GM23338 (cell line): ENCODE results near the gene GCK. TPM values are rescaled to one million over a fixed set of nuclear protein-coding genes. Genes with fewer than 3 reads are reported as not detected.

Source experiments
- ATAC-seq: fragments of 200-7000 bp; cut with Tn5 transposase; 3 replicates; pipeline ENCODE4 v1.9.1; 2020
- DNase-seq: peaks from one replicate; pipeline ENCODE4 v3.0.0-alpha.2; 2015; ENCODE audit warnings: low spot score
- H2AFZ ChIP-seq: fragments of 200-600 bp; sonication (generic); 2 replicates; pipeline ENCODE4 v1.8.0; 2016; ENCODE audit warnings: antibody characterized with exemption, mild to moderate bottlenecking, moderate library complexity
- H3F3A ChIP-seq: fragments of 200-600 bp; sonication (generic); replicated peaks from 2 replicates; pipeline ENCODE4 v1.8.0; 2017; ENCODE audit warnings: antibody characterized with exemption, mixed run types, low read depth
- H3K27ac ChIP-seq: fragments of 200-600 bp; sonication (generic); 2 replicates; pipeline ENCODE4 v1.6.1; 2016; ENCODE audit warnings: low read depth
- H3K27me3 ChIP-seq: fragments of 200-600 bp; sonication (generic); 2 replicates; pipeline ENCODE4 v1.8.0; 2016; ENCODE audit warnings: mild to moderate bottlenecking, mixed run types, moderate library complexity; ENCODE audit not compliant: insufficient read depth
- H3K36me3 ChIP-seq: fragments of 200-600 bp; sonication (generic); 2 replicates; pipeline ENCODE4 v1.8.0; 2016; ENCODE audit warnings: mild to moderate bottlenecking; ENCODE audit not compliant: insufficient read depth
- H3K4me1 ChIP-seq: fragments of 200-600 bp; sonication (generic); 2 replicates; pipeline ENCODE4 v1.8.0; 2016; ENCODE audit warnings: mild to moderate bottlenecking, moderate library complexity; ENCODE audit not compliant: insufficient read depth
- H3K4me2 ChIP-seq: fragments of 200-600 bp; sonication (generic); 2 replicates; pipeline ENCODE4 v1.7.1; 2017; ENCODE audit warnings: mixed run types
- H3K4me3 ChIP-seq: fragments of 200-600 bp; sonication (generic); 2 replicates; pipeline ENCODE4 v1.6.1; 2016; ENCODE audit warnings: mixed run types
- H3K79me2 ChIP-seq: fragments of 200-600 bp; sonication (generic); replicated peaks from 2 replicates; pipeline ENCODE4 v1.8.0; 2017; ENCODE audit warnings: mild to moderate bottlenecking; ENCODE audit not compliant: insufficient read depth
- H3K9me2 ChIP-seq: fragments of 200-600 bp; sonication (generic); 2 replicates; pipeline ENCODE4 v1.8.0; 2017; ENCODE audit not compliant: insufficient read depth
- H4K20me1 ChIP-seq: fragments of 200-600 bp; sonication (generic); replicated peaks from 2 replicates; pipeline ENCODE4 v1.8.0; 2017; ENCODE audit warnings: mild to moderate bottlenecking; ENCODE audit not compliant: insufficient read depth
- H3K27ac Mint-ChIP-seq: 2 replicates; pipeline ENCODE4 v1.8.0; 2020; ENCODE audit warnings: inconsistent platforms, mild to moderate bottlenecking, moderate library complexity, mixed read lengths
- H3K27me3 Mint-ChIP-seq: 3 replicates; pipeline ENCODE4 v1.8.0; 2022; ENCODE audit warnings: low read depth, mild to moderate bottlenecking, moderate library complexity, mixed read lengths, inconsistent platforms; ENCODE audit not compliant: insufficient read depth, poor library complexity
- H3K36me3 Mint-ChIP-seq: 3 replicates; pipeline ENCODE4 v1.8.0; 2021; ENCODE audit warnings: low read depth, mild to moderate bottlenecking, inconsistent platforms, moderate library complexity, mixed read lengths
- H3K4me1 Mint-ChIP-seq: 3 replicates; pipeline ENCODE4 v1.8.0; 2020; ENCODE audit warnings: mild to moderate bottlenecking, inconsistent platforms, mixed read lengths
- H3K4me3 Mint-ChIP-seq: 3 replicates; pipeline ENCODE4 v1.8.0; 2021; ENCODE audit warnings: moderate library complexity, mild to moderate bottlenecking, inconsistent platforms, mixed read lengths
- H3K9me3 Mint-ChIP-seq: 3 replicates; pipeline ENCODE4 v1.8.0; 2020; ENCODE audit warnings: moderate library complexity, mild to moderate bottlenecking, inconsistent platforms, mixed read lengths
- CREB1 ChIP-seq: fragments of 250-450 bp; sonication (Bioruptor Pico); IDR thresholded peaks from 2 replicates; pipeline ENCODE4 v1.5.0; 2020; ENCODE audit warnings: low read depth, mild to moderate bottlenecking, moderate library complexity
- EZH2 ChIP-seq: fragments of 200-600 bp; sonication (generic); IDR thresholded peaks from one replicate; pipeline ENCODE4 v1.8.0; 2017; ENCODE audit warnings: antibody characterized with exemption, mild to moderate bottlenecking, low read depth; ENCODE audit not compliant: unreplicated experiment
- NANOG ChIP-seq: IDR thresholded peaks from 2 replicates; pipeline ENCODE4 v1.6.1; 2016; ENCODE audit warnings: antibody characterized with exemption, borderline replicate concordance
- POLR2AphosphoS5 ChIP-seq: IDR thresholded peaks from 2 replicates; pipeline ENCODE4 v1.6.1; 2016; ENCODE audit warnings: antibody characterized with exemption, low read depth
- REST ChIP-seq: IDR thresholded peaks from one replicate; pipeline ENCODE4 v1.6.1; 2018; ENCODE audit warnings: antibody characterized with exemption; ENCODE audit not compliant: unreplicated experiment
- STAT1 ChIP-seq: IDR thresholded peaks from one replicate; pipeline ENCODE4 v1.6.1; 2016; ENCODE audit warnings: antibody characterized with exemption; ENCODE audit not compliant: unreplicated experiment
- ZNF114 ChIP-seq: fragments of 250-450 bp; sonication (Bioruptor Pico); IDR thresholded peaks from 2 replicates; pipeline ENCODE4 v1.5.0; 2020; ENCODE audit warnings: mild to moderate bottlenecking, moderate library complexity
- ZNF331 ChIP-seq: fragments of 250-450 bp; sonication (Bioruptor Pico); IDR thresholded peaks from 2 replicates; pipeline ENCODE4 v1.5.0; 2020; ENCODE audit warnings: low read depth, mild to moderate bottlenecking, moderate library complexity
- polyA plus RNA-seq: library from polyadenylated mRNA; unstranded; fragments of >200 nt; fragmentation: Nextera tagmentation; extraction: Ambion mirVana; gene quantifications from 2 replicates; pipeline ENCODE4 v1.2.1, GENCODE V29; 2016
- total RNA-seq: library from RNA; depleted of rRNA; stranded (reverse); fragments of >200 nt; shearing (Covaris generic); gene quantifications from 2 replicates; pipeline ENCODE4 v1.2.3, GENCODE V29; 2014

Gene GCK
- total and polyA plus RNA-seq, 2 experiments from 2014 or later, result 6.1 to 7.3 TPM

- Histone ChIP-seq H3K79me2 (no peaks in the 10 kb centered on the region), H3K27me3 (no peaks in the 10 kb centered on the region), H3F3A (no peaks in the 10 kb centered on the region), H2AFZ (no peak overlapping the region), H3K4me1 (peaks cover 4% of the 10 kb centered on the region; the same call in 1 of the 2 replicates), H3K36me3 (no peaks in the 10 kb centered on the region), H3K27ac (no peak overlapping the region), H3K9me2 (no peaks in the 10 kb centered on the region), H4K20me1 (no peaks in the 10 kb centered on the region), H3K4me2 (no peak overlapping the region), H3K4me3 (no peak overlapping the region)
- Mint-ChIP-seq H3K27me3 (peaks cover 13% of the 10 kb centered on the region), H3K4me3 (no peak overlapping the region), H3K9me3 (no peaks in the 10 kb centered on the region), H3K36me3 (no peaks in the 10 kb centered on the region), H3K4me1 (peaks cover 17% of the 10 kb centered on the region), H3K27ac (no peak overlapping the region)
- ATAC-seq, result no peak
- DNase-seq, result no peak
- TF ChIP-seq NANOG, result no peak
- TF ChIP-seq ZNF114 (CRISPR knock-in tag), result no peak
- TF ChIP-seq CREB1 (CRISPR knock-in tag), result no peak
These were observed 35.8 kb upstream of the GCK start for GRCh38 chr7:44224974-44225565.

DNA sequence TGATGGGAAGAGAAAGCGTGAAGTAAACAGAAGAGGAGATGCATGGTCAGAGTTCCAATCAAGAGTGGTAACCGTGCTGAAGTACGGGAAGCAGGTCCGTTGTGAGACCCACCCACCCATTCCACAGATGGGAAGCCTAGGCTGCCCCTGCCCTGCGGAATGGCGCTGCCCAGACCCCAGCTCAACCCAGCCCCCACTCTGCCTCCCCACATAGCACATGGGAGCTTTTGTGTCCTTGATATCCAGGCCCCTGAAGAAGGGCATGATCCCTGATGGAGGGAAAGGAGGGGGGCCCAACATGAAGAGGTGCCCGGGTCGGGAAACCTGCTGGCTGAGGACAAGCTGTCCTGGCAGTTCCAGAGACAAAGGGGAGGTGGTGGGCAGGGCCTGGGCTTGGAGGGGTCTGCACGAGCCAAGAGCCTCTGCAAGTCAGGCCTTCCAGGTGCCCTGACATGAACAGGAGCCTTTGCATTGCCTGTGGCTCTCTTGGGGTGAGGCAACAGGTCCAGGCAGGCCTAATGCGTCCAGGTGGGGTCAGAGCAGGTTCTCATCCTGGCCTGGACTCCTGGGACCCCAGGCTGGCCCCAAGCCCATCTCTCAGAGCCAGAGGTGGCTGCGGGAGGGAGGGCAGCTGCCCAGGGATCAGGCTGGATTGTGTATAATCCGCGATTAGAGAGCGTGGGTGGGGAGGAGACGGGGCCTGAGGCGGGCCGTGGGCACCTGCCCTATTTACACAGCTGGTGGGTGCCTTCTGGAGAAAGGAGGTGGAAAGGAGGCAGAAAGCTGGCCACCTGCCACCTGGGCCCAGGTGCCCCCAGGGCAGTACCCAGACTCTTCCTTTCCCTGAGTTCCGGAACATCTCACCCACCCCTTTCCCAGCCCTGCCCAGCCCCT is 35.1 kb upstream of the GCK start:
- Mint-ChIP-seq H3K4me1 (peaks cover 17% of the 10 kb centered on the region), H3K27me3 (peaks cover 13% of the 10 kb centered on the region), H3K4me3 (no peak overlapping the region), H3K27ac (no peak overlapping the region), H3K9me3 (no peaks in the 10 kb centered on the region), H3K36me3 (no peaks in the 10 kb centered on the region)
- ATAC-seq (no peak), DNase-seq (no peak)
- Histone ChIP-seq H3K36me3 (no peaks in the 10 kb centered on the region), H3K4me2 (no peak overlapping the region), H3K4me3 (no peak overlapping the region), H3K9me2 (no peaks in the 10 kb centered on the region), H2AFZ (no peak overlapping the region; the same call in 1 of the 2 replicates), H4K20me1 (no peaks in the 10 kb centered on the region), H3K27ac (no peak overlapping the region), H3K27me3 (no peaks in the 10 kb centered on the region), H3F3A (no peaks in the 10 kb centered on the region), H3K79me2 (no peaks in the 10 kb centered on the region), H3K4me1 (peaks cover 4% of the 10 kb centered on the region; the same call in 1 of the 2 replicates)
- TF ChIP-seq ZNF331 (CRISPR knock-in tag) (no peak), ZNF114 (CRISPR knock-in tag) (no peak), STAT1 (no peak), POLR2AphosphoS5 (no peak)

- Histone ChIP-seq H3K79me2 (no peaks in the 10 kb centered on the region), H3K27ac (no peak overlapping the region)
- no peak overlapping the region for H3K27ac Mint-ChIP-seq
- TF ChIP-seq REST (no peak), CREB1 (CRISPR knock-in tag) (no peak), EZH2 (no peak), NANOG (no peak), ZNF331 (CRISPR knock-in tag) (no peak)
These were observed 34.3 kb upstream of the GCK start for GRCh38 chr7:44223362-44224079.

More at GRCh38 chr7:44223362-44224079, 34.3 kb upstream of the GCK start:
- no peak overlapping the region for H3K4me3 Mint-ChIP-seq
- H3K9me3 Mint-ChIP-seq, result no peaks in the 10 kb centered on the region
- Histone ChIP-seq H3K9me2 (no peaks in the 10 kb centered on the region), H3K27me3 (no peaks in the 10 kb centered on the region), H3K4me3 (no peak overlapping the region), H4K20me1 (no peaks in the 10 kb centered on the region), H2AFZ (no peak overlapping the region), H3K4me1 (peaks cover 6% of the 10 kb centered on the region), H3F3A (no peaks in the 10 kb centered on the region), H3K4me2 (no peak overlapping the region), H3K36me3 (no peaks in the 10 kb centered on the region)
- ATAC-seq (no peak), DNase-seq (no peak)
- H3K36me3 Mint-ChIP-seq, result no peaks in the 10 kb centered on the region
- H3K4me1 Mint-ChIP-seq, result peaks cover 25% of the 10 kb centered on the region
- peaks cover 16% of the 10 kb centered on the region for H3K27me3 Mint-ChIP-seq
